Measurements from ENCODE around the gene RUFY1.
"Not testable (repeated sequence)": the region's sequence is repeated elsewhere in the genome, so short reads cannot be mapped to it uniquely, and the experiment has no call there.

DNA sequence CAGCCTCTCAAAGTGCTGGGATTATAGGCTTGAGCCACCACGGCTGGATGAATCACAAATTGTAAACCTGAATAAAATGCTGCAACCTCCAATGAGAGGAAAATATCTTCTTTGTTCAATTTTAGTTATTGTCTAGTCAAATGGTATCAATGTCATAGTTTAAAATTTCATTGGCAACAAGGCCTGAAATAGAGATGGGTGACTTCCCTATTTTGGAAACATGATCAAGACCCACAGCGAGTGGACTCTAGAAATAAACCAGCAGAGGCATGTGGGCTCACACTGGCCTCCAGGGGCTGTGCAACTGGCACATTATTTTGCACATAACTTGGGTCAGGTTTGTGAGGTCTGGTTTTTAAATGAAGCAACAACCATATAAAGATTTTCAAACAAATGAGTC, 102.8 kb downstream of the RUFY1 start:
- TF ChIP-seq, protein P1, sequence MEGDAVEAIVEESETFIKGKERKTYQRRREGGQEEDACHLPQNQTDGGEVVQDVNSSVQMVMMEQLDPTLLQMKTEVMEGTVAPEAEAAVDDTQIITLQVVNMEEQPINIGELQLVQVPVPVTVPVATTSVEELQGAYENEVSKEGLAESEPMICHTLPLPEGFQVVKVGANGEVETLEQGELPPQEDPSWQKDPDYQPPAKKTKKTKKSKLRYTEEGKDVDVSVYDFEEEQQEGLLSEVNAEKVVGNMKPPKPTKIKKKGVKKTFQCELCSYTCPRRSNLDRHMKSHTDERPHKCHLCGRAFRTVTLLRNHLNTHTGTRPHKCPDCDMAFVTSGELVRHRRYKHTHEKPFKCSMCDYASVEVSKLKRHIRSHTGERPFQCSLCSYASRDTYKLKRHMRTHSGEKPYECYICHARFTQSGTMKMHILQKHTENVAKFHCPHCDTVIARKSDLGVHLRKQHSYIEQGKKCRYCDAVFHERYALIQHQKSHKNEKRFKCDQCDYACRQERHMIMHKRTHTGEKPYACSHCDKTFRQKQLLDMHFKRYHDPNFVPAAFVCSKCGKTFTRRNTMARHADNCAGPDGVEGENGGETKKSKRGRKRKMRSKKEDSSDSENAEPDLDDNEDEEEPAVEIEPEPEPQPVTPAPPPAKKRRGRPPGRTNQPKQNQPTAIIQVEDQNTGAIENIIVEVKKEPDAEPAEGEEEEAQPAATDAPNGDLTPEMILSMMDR (conservative IDR thresholded peaks at IDR 0.05; ENCODE audit: low read length): not testable (repeated sequence)
- not testable (repeated sequence) for TF ChIP-seq EZH2phosphoT487 (IDR thresholded peaks at IDR 0.05; ENCODE audit: borderline replicate concordance, low read depth, low read length)

All from OCI-LY7 (cell line).